Umbilical cord (tissue), 2 donors: Measurements from ENCODE around the gene PIM1. TPM values are rescaled to one million over a fixed set of nuclear protein-coding genes. Genes with fewer than 3 reads are reported as not detected.

Experiments
- DNase-seq: peaks from one replicate; pipeline ENCODE4 v3.0.0-alpha.2; 2015; ENCODE audit warnings: low spot score
- total RNA-seq: library from RNA; depleted of rRNA; stranded (reverse); fragments of >200 nt; gene quantifications from one replicate; pipeline ENCODE4 v1.2.3, GENCODE V29; 2014; ENCODE audit warnings: low replicate concordance; ENCODE audit not compliant: insufficient read depth

Gene PIM1
- total RNA-seq, 1 donor from 2014 or later: 52.0 TPM

- DNase-seq: peak; percentile 93
These were observed 52.4 kb downstream of the PIM1 start for GRCh38 chr6:37222125-37222967.

DNA sequence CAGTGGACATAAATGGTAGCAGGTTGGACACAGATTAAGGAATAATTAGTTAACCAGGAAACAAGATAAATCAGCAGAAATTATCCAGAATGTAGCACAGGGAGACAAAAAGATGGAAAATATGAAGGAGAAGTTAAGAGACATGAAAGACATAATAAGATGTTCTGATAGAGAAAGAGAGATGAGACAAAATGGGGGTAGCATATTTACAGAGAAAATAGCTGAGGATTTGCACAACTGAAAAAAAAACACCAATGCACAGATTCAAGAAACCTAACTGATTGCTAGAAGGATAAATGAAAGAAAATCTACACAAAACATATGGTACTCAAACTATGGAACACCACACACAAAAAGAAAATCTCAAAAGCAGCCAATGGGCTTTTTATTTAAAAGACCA is 53.0 kb downstream of the PIM1 start:
- no peak for DNase-seq

Other genes starting within 250 kb of the PIM1 start
- 16.1 TPM for gene PI16, start 215.4 kb upstream of the PIM1 start, total RNA-seq
- gene MTCH1, start 184.0 kb upstream of the PIM1 start, total RNA-seq: 267 TPM
- 6.5 TPM for gene FGD2, start 164.5 kb upstream of the PIM1 start, total RNA-seq
- 1.7 TPM for gene TBC1D22B, start 87.6 kb downstream of the PIM1 start, total RNA-seq
- 3.4 TPM for gene TMEM217, start 88.0 kb downstream of the PIM1 start, total RNA-seq
- 19.7 TPM for gene RNF8, start 183.8 kb downstream of the PIM1 start, total RNA-seq